MCF 10A (cell line): ENCODE data around the gene SPOCD1. TPM values are rescaled to one million over a fixed set of nuclear protein-coding genes. Genes with fewer than 3 reads are reported as not detected.

Source experiments
- BruUV-seq: library from RNA; stranded (reverse); fragments of 400-500 nt; replicated peaks from 2 replicates; lab custom pipeline; 2021; lab: Mats Ljungman, UMichigan
- CTCF ChIA-PET: fragments of 300-600 bp; sonication (Branson Sonifier 250); formaldehyde crosslinking; extraction: SDS; loops from one replicate; lab custom pipeline; 2021; ENCODE audit warnings: antibody characterized with exemption, inconsistent platforms; lab: Yijun Ruan, JAX
- POLR2A ChIA-PET: fragments of 300-600, 350-650 bp; sonication (Branson Sonifier 250); formaldehyde crosslinking; extraction: SDS; loops from one replicate; lab custom pipeline; 2020; ENCODE audit warnings: antibody characterized with exemption, inconsistent platforms; lab: Yijun Ruan, JAX
- DNase-seq: peaks from one replicate; pipeline ENCODE4 v3.0.0-alpha.2; 2018; ENCODE audit not compliant: unreplicated experiment
- H3K27ac Mint-ChIP-seq: one replicate; pipeline ENCODE4 v1.8.0; 2022; ENCODE audit warnings: mild to moderate bottlenecking, low read depth, mixed read lengths; ENCODE audit not compliant: unreplicated experiment
- H3K27me3 Mint-ChIP-seq: one replicate; pipeline ENCODE4 v1.8.0; 2022; ENCODE audit warnings: mixed read lengths; ENCODE audit not compliant: insufficient read depth, unreplicated experiment
- H3K36me3 Mint-ChIP-seq: one replicate; pipeline ENCODE4 v1.8.0; 2022; ENCODE audit warnings: mild to moderate bottlenecking, moderate library complexity, mixed read lengths; ENCODE audit not compliant: insufficient read depth, unreplicated experiment
- H3K4me1 Mint-ChIP-seq: one replicate; pipeline ENCODE4 v1.8.0; 2022; ENCODE audit warnings: mixed read lengths; ENCODE audit not compliant: insufficient read depth, unreplicated experiment
- H3K4me3 Mint-ChIP-seq: one replicate; pipeline ENCODE4 v1.8.0; 2022; ENCODE audit warnings: mild to moderate bottlenecking, moderate library complexity, mixed read lengths; ENCODE audit not compliant: unreplicated experiment
- H3K9me3 Mint-ChIP-seq: one replicate; pipeline ENCODE4 v1.8.0; 2022; ENCODE audit warnings: mixed read lengths; ENCODE audit not compliant: unreplicated experiment
- CTCF ChIP-seq: fragments of 200-600 bp; IDR thresholded peaks from one replicate; pipeline ENCODE4 v1.8.0; 2022; ENCODE audit warnings: antibody characterized with exemption, mild to moderate bottlenecking; ENCODE audit not compliant: unreplicated experiment
- intact Hi-C: fragments of 100-400 bp; cut with micrococcal nuclease; formaldehyde crosslinking; loops from 2 replicates; pipeline ENCODE4 v1.14.1; 2022
- total RNA-seq: library from RNA; stranded (reverse); gene quantifications from 2 replicates; pipeline ENCODE4 v1.2.3, GENCODE V29; 2022

The SPOCD1 gene
- total RNA-seq, 1 experiment from 2014 or later: 0.47 TPM

GRCh38 chr1:31749785-31750735, 65.8 kb downstream of the SPOCD1 start:
- ChIA-PET CTCF (interaction anchor here (0.6 to 1.4 kb wide), 4 partner anchors 39 to 469 kb away, joined by 3 to 7 read pairs (median 6); no protein-coding TSS in a partner anchor), POLR2A (interaction anchor here (0.7 to 1.7 kb wide), 7 partner anchors 11 to 95 kb away, joined by 3 to 7 read pairs (median 3); no protein-coding TSS in a partner anchor)
- Mint-ChIP-seq H3K9me3 (no peaks in the 10 kb centered on the region), H3K4me1 (peaks cover 51% of the 10 kb centered on the region), H3K27ac (no peak overlapping the region), H3K27me3 (no peaks in the 10 kb centered on the region), H3K36me3 (no peaks in the 10 kb centered on the region), H3K4me3 (no peak overlapping the region)
- intact Hi-C loops: no loop called here
- no peak for TF ChIP-seq CTCF
- no peak for DNase-seq
- BruUV-seq: no TSS peak

- no peaks in the 10 kb centered on the region for H3K36me3 Mint-ChIP-seq
- H3K27ac Mint-ChIP-seq: no peak overlapping the region
- no peak for TF ChIP-seq CTCF
- H3K9me3 Mint-ChIP-seq: no peaks in the 10 kb centered on the region
- intact Hi-C loops: no loop called here
- H3K4me3 Mint-ChIP-seq: no peak overlapping the region
- BruUV-seq: no TSS peak
- peaks cover 35% of the 10 kb centered on the region for H3K4me1 Mint-ChIP-seq
- ChIA-PET CTCF (interaction anchor here (0.7 to 0.9 kb wide), 2 partner anchors 37 to 85 kb away, joined by 3 read pairs; no protein-coding TSS in a partner anchor), POLR2A (interaction anchor here (0.7 to 1.6 kb wide), 3 partner anchors 41 to 216 kb away, joined by 3 to 7 read pairs (median 3); no protein-coding TSS in a partner anchor)
- DNase-seq: no peak
- H3K27me3 Mint-ChIP-seq: no peaks in the 10 kb centered on the region
Measured at GRCh38 chr1:31748365-31748764, 67.5 kb downstream of the SPOCD1 start.

- intact Hi-C loops: no loop called here
- ChIA-PET POLR2A (interaction anchor here (0.7 to 1.0 kb wide), 3 partner anchors 13 to 41 kb away, joined by 3 read pairs; no protein-coding TSS in a partner anchor), CTCF (interaction anchor here (0.6 to 2.8 kb wide), 4 partner anchors 30 to 216 kb away, joined by 3 to 13 read pairs (median 7); no protein-coding TSS in a partner anchor)
- no TSS peak for BruUV-seq
- no peak for DNase-seq
- Mint-ChIP-seq H3K4me1 (peaks cover 25% of the 10 kb centered on the region), H3K9me3 (no peaks in the 10 kb centered on the region), H3K27ac (no peak overlapping the region), H3K27me3 (no peaks in the 10 kb centered on the region), H3K36me3 (no peaks in the 10 kb centered on the region), H3K4me3 (no peak overlapping the region)
- TF ChIP-seq CTCF: no peak
Measured at GRCh38 chr1:31747304-31747703, 68.5 kb downstream of the SPOCD1 start.

GRCh38 chr1:31746687-31747086, 69.1 kb downstream of the SPOCD1 start:
- Mint-ChIP-seq H3K36me3 (no peaks in the 10 kb centered on the region), H3K27me3 (no peaks in the 10 kb centered on the region), H3K9me3 (no peaks in the 10 kb centered on the region), H3K4me1 (peaks cover 18% of the 10 kb centered on the region), H3K27ac (no peak overlapping the region), H3K4me3 (no peak overlapping the region)
- ChIA-PET CTCF (interaction anchor here (1.0 to 4.1 kb wide), 17 partner anchors 12 to 217 kb away, joined by 3 to 96 read pairs (median 5); no protein-coding TSS in a partner anchor), POLR2A (interaction anchor here (1.0 kb wide), 1 partner anchor 12 kb away, joined by 3 read pairs; no protein-coding TSS in a partner anchor)
- BruUV-seq: no TSS peak
- no peak for DNase-seq
- intact Hi-C loops: no loop called here
- no peak for TF ChIP-seq CTCF
